Measurements from ENCODE around the gene TMEM140.
"Not testable (repeated sequence)": the region's sequence is repeated elsewhere in the genome, so short reads cannot be mapped to it uniquely, and the experiment has no call there.

The TMEM140 gene

GRCh38 chr7:135207406-135208101, 59.7 kb downstream of the TMEM140 start:
- Mint-ChIP-seq H3K9me3 (no peaks in the 10 kb centered on the region), H3K27ac (peak overlapping the region; percentile 95), H3K4me1 (peaks cover 67% of the 10 kb centered on the region), H3K36me3 (peaks cover 55% of the 10 kb centered on the region), H3K4me3 (peak overlapping the region; percentile 70), H3K27me3 (no peaks in the 10 kb centered on the region)
- no peak for ATAC-seq

DNA sequence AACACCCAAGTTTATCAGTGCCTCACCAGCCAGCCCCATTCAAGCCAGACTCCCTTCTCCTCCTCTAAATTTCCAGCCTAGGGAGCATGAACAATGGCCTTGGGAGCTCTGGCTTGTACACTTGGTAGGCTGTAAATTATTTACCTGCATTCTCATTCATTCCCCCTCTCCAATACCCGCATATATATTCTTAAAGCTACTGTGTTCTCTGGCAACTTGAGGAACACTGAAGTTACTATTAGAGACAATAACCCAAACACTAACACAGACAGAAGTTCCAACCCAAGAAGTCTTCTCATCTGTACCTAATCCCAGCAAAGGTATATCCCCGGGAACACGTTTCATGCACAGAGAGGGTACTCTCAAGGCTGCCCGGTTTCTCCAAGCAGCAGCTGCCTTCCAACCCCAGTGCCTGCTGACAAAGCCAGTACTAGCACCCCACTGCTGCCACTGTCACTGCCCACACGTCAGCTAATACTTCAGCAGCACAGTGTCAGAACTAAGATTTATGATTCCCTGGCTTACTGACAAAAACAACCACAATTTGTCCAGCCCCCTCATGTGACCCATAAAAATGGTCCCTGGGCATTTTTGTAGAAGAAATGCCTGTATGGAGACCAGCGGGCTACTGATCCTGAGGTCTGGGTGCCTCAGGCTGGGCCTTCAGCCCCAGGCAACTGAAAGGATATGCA, 60.4 kb downstream of the TMEM140 start:
- Mint-ChIP-seq H3K4me1 (peaks cover 67% of the 10 kb centered on the region), H3K9me3 (no peaks in the 10 kb centered on the region), H3K36me3 (peaks cover 52% of the 10 kb centered on the region), H3K4me3 (peak overlapping the region; percentile 70), H3K27ac (peak overlapping the region; percentile 95), H3K27me3 (no peaks in the 10 kb centered on the region)
- no peak for ATAC-seq

- H3K9me3 Mint-ChIP-seq = no peaks in the 10 kb centered on the region
- ATAC-seq = no peak
Observed at GRCh38 chr7:135209225-135209834, 61.5 kb downstream of the TMEM140 start.

DNA sequence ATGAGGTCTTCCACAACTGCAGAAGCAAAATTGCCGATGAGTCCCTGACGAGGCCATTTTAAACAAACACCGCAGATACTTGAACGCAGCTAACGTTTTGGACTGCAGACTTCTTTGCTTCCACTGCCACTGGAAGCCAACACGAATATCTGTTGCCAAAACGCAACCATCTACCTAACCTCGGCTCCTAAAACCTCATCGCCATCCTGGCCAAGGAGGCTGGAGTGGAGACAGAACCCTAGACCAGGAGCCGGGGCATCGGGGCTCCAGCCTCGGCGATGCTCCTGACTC, 63.0 kb downstream of the TMEM140 start:
- Mint-ChIP-seq H3K27me3 (no peaks in the 10 kb centered on the region), H3K9me3 (no peaks in the 10 kb centered on the region), H3K36me3 (peaks cover 29% of the 10 kb centered on the region), H3K4me1 (peaks cover 47% of the 10 kb centered on the region), H3K27ac (peak overlapping the region; percentile 95), H3K4me3 (peak overlapping the region; percentile 99)
- peak; percentile 1 for ATAC-seq

More at GRCh38 chr7:135209225-135209834, 61.5 kb downstream of the TMEM140 start:
- H3K36me3 Mint-ChIP-seq = peaks cover 41% of the 10 kb centered on the region
- H3K27ac Mint-ChIP-seq = peak overlapping the region; percentile 95
- H3K27me3 Mint-ChIP-seq = no peaks in the 10 kb centered on the region
- peaks cover 57% of the 10 kb centered on the region for H3K4me1 Mint-ChIP-seq
- peak overlapping the region; percentile 99 for H3K4me3 Mint-ChIP-seq

DNA sequence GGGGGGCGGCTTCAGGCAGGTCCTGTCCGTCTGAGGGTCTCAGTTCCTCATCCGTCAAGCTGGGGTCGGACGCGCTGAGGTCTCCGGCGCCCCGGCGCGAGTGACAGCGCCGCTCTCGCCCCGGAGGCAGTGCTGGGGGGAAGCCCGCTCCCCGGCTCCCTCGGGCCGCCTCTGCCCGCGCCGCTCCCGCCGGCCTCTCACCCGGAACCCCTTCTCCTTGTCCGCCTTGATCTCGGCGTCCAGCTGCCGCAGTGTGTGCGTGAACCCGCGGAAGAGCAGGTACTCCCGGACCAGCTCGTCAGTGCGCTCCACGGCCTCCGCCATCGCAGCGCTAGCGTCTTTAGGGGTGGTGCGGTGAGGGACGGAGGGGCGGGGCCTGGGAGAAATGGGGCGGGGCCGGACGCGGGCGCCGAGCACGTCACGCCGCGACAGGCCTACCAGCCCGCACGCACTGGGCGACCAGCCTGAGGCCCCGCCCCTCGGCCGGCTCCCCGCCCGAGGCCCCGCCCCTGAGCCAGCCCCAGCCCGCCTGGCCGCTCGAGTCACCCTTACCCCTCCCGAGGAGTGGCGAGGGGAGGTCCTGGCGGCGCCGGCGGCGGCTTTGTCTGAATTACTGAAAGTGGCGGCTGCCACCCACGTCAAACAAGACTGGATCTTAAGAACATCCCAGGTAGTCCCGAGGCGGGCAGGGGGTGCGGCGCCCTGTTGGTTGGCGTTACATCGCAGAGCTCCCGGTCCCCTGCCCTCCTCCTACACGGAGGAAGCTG, 63.5 kb downstream of the TMEM140 start, which contains the start of gene WDR91:
WDR91 (minus strand) TSS at position 348 of the 767 bp plus-strand sequence; CDS start at position 324, 24 bp downstream.
- H3K36me3 Mint-ChIP-seq = peaks cover 24% of the 10 kb centered on the region
- no peaks in the 10 kb centered on the region for H3K9me3 Mint-ChIP-seq
- ATAC-seq = peak; percentile 95
- H3K27ac Mint-ChIP-seq = peak within 1 kb of the TSS; percentile 95
- H3K27me3 Mint-ChIP-seq = no peaks in the 10 kb centered on the region
- peak within 1 kb of the TSS; percentile 99 for H3K4me3 Mint-ChIP-seq
- peaks cover 42% of the 10 kb centered on the region for H3K4me1 Mint-ChIP-seq

GRCh38 chr7:135211946-135212685, 64.2 kb downstream of the TMEM140 start:
- not testable (repeated sequence) for H3K27me3 Mint-ChIP-seq, ATAC-seq, H3K9me3 Mint-ChIP-seq
- peaks cover 34% of the 10 kb centered on the region for H3K4me1 Mint-ChIP-seq
- peak overlapping the region; percentile 95 for H3K27ac Mint-ChIP-seq
- H3K4me3 Mint-ChIP-seq = peak overlapping the region; percentile 99
- H3K36me3 Mint-ChIP-seq = peaks cover 21% of the 10 kb centered on the region

DNA sequence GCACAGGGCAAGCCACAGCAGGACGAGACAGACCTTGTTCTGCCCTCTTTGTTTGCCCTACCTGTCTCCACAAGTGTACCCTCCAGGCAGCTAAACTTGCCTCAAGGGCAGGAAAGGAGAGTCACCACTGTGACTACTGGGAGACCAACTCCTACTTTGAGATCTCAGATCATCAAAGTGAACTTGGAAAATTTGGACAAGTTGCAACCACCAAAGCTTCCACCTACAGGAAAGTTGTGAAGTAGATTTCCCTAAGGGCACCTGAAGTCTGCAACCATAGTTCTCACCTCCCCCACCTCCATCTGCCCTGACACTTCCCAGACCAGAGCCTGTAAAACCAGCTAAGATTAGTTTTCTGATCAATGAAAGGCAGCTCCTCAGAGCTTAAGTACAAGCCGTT, 66.0 kb downstream of the TMEM140 start:
- Mint-ChIP-seq H3K36me3 (peaks cover 7% of the 10 kb centered on the region), H3K4me1 (peaks cover 17% of the 10 kb centered on the region), H3K27me3 (no peaks in the 10 kb centered on the region), H3K9me3 (no peaks in the 10 kb centered on the region), H3K27ac (no peak overlapping the region), H3K4me3 (no peak overlapping the region)
- ATAC-seq = no peak

DNA sequence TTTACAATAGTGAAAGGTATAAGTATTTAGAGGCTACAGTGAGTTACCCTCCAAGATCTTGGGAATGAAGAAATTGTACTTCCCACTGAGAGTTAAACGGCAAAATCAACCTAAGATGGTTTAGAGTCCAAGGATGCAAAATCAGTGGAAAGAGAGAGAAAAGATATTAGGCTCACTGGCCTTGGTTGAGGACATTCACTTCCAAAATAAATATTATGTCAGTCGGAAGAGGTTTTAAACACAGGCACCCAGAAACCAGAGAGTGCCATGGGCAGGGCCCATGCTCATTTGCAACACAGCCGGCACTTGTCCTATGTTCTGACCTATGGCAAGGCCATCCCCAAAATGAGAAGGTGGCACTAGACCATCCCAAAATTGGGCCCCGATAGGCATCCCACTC, 67.3 kb downstream of the TMEM140 start:
- H3K27me3 Mint-ChIP-seq = no peaks in the 10 kb centered on the region
- ATAC-seq = no peak
- H3K4me3 Mint-ChIP-seq = no peak overlapping the region
- H3K4me1 Mint-ChIP-seq = peaks cover 4% of the 10 kb centered on the region
- H3K9me3 Mint-ChIP-seq = no peaks in the 10 kb centered on the region
- no peaks in the 10 kb centered on the region for H3K36me3 Mint-ChIP-seq
- no peak overlapping the region for H3K27ac Mint-ChIP-seq

DNA sequence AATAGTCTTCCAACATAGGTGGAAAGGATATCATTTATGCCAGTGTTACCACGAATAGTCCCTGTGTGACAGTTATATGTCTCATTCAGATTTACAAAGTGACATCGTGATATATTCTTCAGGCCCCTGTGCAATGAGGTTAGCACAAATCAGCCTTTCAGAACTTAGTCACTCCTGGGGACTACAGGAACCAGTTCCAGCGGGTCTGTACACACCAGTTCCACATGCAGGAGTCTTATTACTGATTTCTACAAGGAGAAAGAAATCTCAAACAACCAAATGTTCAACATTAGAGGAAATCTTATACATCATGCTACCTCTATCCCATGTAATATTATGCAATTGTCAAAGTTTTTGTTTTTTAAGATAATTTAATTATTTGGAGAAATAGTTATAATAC, 67.8 kb downstream of the TMEM140 start:
- no peak overlapping the region for H3K27ac Mint-ChIP-seq
- no peak for ATAC-seq

More for the DNA sequence above, 67.8 kb downstream of the TMEM140 start:
- peaks cover 2% of the 10 kb centered on the region for H3K9me3 Mint-ChIP-seq
- H3K4me1 Mint-ChIP-seq = no peaks in the 10 kb centered on the region
- H3K36me3 Mint-ChIP-seq = no peaks in the 10 kb centered on the region
- no peaks in the 10 kb centered on the region for H3K27me3 Mint-ChIP-seq
- H3K4me3 Mint-ChIP-seq = no peak overlapping the region
